Measurements from ENCODE around the gene PROSER3.

Gene PROSER3

GRCh38 chr19:35739275-35740107 lies 18.5 kb upstream of the PROSER3 start:
- no peak for DNase-seq

- no peak for DNase-seq
Observed at GRCh38 chr19:35740108-35740422, 17.9 kb upstream of the PROSER3 start.

GRCh38 chr19:35740423-35741202 lies 17.4 kb upstream of the PROSER3 start:
- DNase-seq = peak; percentile 94

GRCh38 chr19:35741203-35741515 lies 16.8 kb upstream of the PROSER3 start:
- no peak for DNase-seq

GRCh38 chr19:35742121-35742724 lies 15.8 kb upstream of the PROSER3 start, which contains the start of gene IGFLR1:
IGFLR1 (minus strand) TSS chr19:35742452; CDS start chr19:35741180, 1,272 bp downstream.
- peak; percentile 78 to 79 for DNase-seq

GRCh38 chr19:35743640-35744429 lies 14.1 kb upstream of the PROSER3 start:
- DNase-seq = no peak

GRCh38 chr19:35744430-35745327 lies 13.3 kb upstream of the PROSER3 start:
- peak; percentile 95 to 96 for DNase-seq

GRCh38 chr19:35745328-35746086 lies 12.5 kb upstream of the PROSER3 start, which contains the start of the genes PSENEN and U2AF1L4:
PSENEN (plus strand) TSS chr19:35745651; CDS start chr19:35745931, 280 bp downstream.
U2AF1L4 (minus strand) TSS chr19:35745418; CDS start chr19:35745391, 27 bp downstream.
- peak; percentile 99 to 100 for DNase-seq

- DNase-seq = no peak
Observed at GRCh38 chr19:35746087-35746462, 11.9 kb upstream of the PROSER3 start.

- no peak for DNase-seq
Observed at GRCh38 chr19:35746531-35746930, 11.4 kb upstream of the PROSER3 start.

GRCh38 chr19:35748106-35749020 lies 9.6 kb upstream of the PROSER3 start, which contains the start of gene LIN37:
LIN37 (plus strand) TSS chr19:35748576; CDS start chr19:35748725, 149 bp downstream.
- peak; percentile 99 for DNase-seq

GRCh38 chr19:35750167-35750566 lies 7.8 kb upstream of the PROSER3 start:
- no peak for DNase-seq

GRCh38 chr19:35751839-35752745 lies 5.9 kb upstream of the PROSER3 start:
- DNase-seq = no peak

GRCh38 chr19:35752746-35753350 lies 5.1 kb upstream of the PROSER3 start:
- DNase-seq = no peak

- no peak for DNase-seq
Observed at GRCh38 chr19:35753634-35754369, 4.2 kb upstream of the PROSER3 start.

GRCh38 chr19:35754370-35755130 lies 3.4 kb upstream of the PROSER3 start:
- DNase-seq = no peak

Data from CD4-positive, alpha-beta T cell treated with Interleukin-1 beta for 1 hour (primary cell).